GM13977 (cell line): ENCODE measurements around the gene KCNIP1.

Experiments used
- DNase-seq: peaks from one replicate; pipeline ENCODE4 v3.0.0; 2012; ENCODE audit warnings: low spot score
- CTCF ChIP-seq: IDR thresholded peaks from 2 replicates; pipeline ENCODE4 v1.5.1; 2012; ENCODE audit warnings: mild to moderate bottlenecking, control low read depth; ENCODE audit not compliant: insufficient read depth; ENCODE audit errors: extremely low read depth, missing control alignments
- in situ Hi-C: fragments of 300-500 bp; cut with MboI; formaldehyde crosslinking; loops from one replicate; pipeline ENCODE4 v1.12.0; 2022; ENCODE audit warnings: low sequenced_read_pairs, low pct_unique_long_range_greater_than_20kb, mixed read lengths, inconsistent platforms; ENCODE audit not compliant: unreplicated experiment

The KCNIP1 gene

GRCh38 chr5:170601619-170602018 is 97.8 kb downstream of the KCNIP1 start:
- no peak for TF ChIP-seq CTCF
- no peak for DNase-seq
- in situ Hi-C loops = loop anchor here (25.0 kb wide), 1 partner anchor 364 kb away; the partner anchor contains the start of gene C5orf58

- in situ Hi-C loops = loop anchor here (25.0 kb wide), 1 partner anchor 366 kb away; the partner anchor contains the start of gene C5orf58
- no peak for DNase-seq
- TF ChIP-seq CTCF = no peak
Observed at GRCh38 chr5:170603109-170603508, 99.3 kb downstream of the KCNIP1 start.

- peak; percentile 71 for DNase-seq
- peak; percentile 64 for TF ChIP-seq CTCF
- in situ Hi-C loops = loop anchor here (25.0 kb wide), 1 partner anchor 367 kb away; the partner anchor contains the start of gene C5orf58
Observed at GRCh38 chr5:170603578-170604565, 100.1 kb downstream of the KCNIP1 start.

GRCh38 chr5:170606941-170607340 is 103.1 kb downstream of the KCNIP1 start:
- DNase-seq = no peak
- no peak for TF ChIP-seq CTCF
- in situ Hi-C loops = loop anchor here (25.0 kb wide), 1 partner anchor 370 kb away; the partner anchor contains the start of gene C5orf58

- TF ChIP-seq CTCF = no peak
- DNase-seq = no peak
- in situ Hi-C loops = loop anchor here (25.0 kb wide), 1 partner anchor 374 kb away; the partner anchor contains the start of gene C5orf58
Observed at GRCh38 chr5:170611449-170612090, 107.8 kb downstream of the KCNIP1 start.

GRCh38 chr5:170612256-170612678 is 108.4 kb downstream of the KCNIP1 start:
- DNase-seq = no peak
- no peak for TF ChIP-seq CTCF
- in situ Hi-C loops = loop anchor here (25.0 kb wide), 1 partner anchor 375 kb away; the partner anchor contains the start of gene C5orf58
